ENCODE data around the gene ANKRD49. TPM values are rescaled to one million over a fixed set of nuclear protein-coding genes. Genes with fewer than 3 reads are reported as not detected.
A peak's percentile ranks its signal among the peaks of the same experiment; 100 is the strongest.

Gene ANKRD49
- total and polyA plus RNA-seq, 10 of the 15 experiments (the other 5 are each of a cell fraction or from before 2014, with no cell fraction given) = 19.2 to 46.6 (median 33.6) TPM

- no peaks in the 10 kb centered on the region for H4K20me1 ChIP-seq (ENCODE audit: control insufficient read depth, insufficient read depth)
- 0 out of 2 replicates have a peak, but pooled peaks cover 4% of the 10 kb centered on the region for H3K4me1 ChIP-seq (ENCODE audit: control insufficient read depth, insufficient read depth, low read length)
- FAIRE-seq (no peak), DNase-seq (ENCODE audit: low read depth, low spot score) (no peak), ATAC-seq (no peak)
- ChIA-PET CTCF (interaction anchor here (0.9 kb wide), 1 partner anchor 24 kb away, joined by 3 read pairs; no protein-coding TSS in a partner anchor), SMC1A (ENCODE audit: uncharacterized antibody, unreplicated experiment) (interaction anchor here (1.2 kb wide), 1 partner anchor 11 kb away, joined by 3 read pairs; no protein-coding TSS in a partner anchor), RAD21 (ENCODE audit: unreplicated experiment) (no interaction called here), POLR2A (no interaction called here)
- H3K4me3 ChIP-seq = no peak overlapping the region
- intact Hi-C loops (cut with micrococcal nuclease; ENCODE audit: unreplicated experiment) (no loop called here), in situ Hi-C loops (cut with MboI) (no loop called here)
- H3K36me3 ChIP-seq (ENCODE audit: control insufficient read depth in 2 of 2, insufficient read depth in 2 of 2, low read length in 1 of 2) = peaks cover 1 to 11% of the 10 kb centered on the region in 2 experiments; a peak in 2 of 4 replicates
- no peaks in the 10 kb centered on the region for H3K9me3 ChIP-seq (replicated peaks; ENCODE audit: control insufficient read depth, insufficient read depth, low read length)
- no peak overlapping the region for H2AFZ ChIP-seq (ENCODE audit: control insufficient read depth, low read depth, low read length)
- TSS peak; percentile 6 for BruUV-seq (replicated peaks)
- no peaks in the 10 kb centered on the region for H3K79me2 ChIP-seq (ENCODE audit: control insufficient read depth, insufficient read depth, low read length)
- H3K27ac ChIP-seq (ENCODE audit: control insufficient read depth, insufficient read depth) = no peak overlapping the region
- H3K4me2 ChIP-seq (ENCODE audit: control insufficient read depth, insufficient read depth) = no peak overlapping the region
- no peaks in the 10 kb centered on the region for H3K27me3 ChIP-seq (replicated peaks in 1 of 2; ENCODE audit: control insufficient read depth in 2 of 2, insufficient read depth in 2 of 2, low read length in 1 of 2)
- no peak overlapping the region for H3K9ac ChIP-seq (ENCODE audit: control insufficient read depth, insufficient read depth, low read length)
- TF ChIP-seq YBX1 (IDR thresholded peaks at IDR 0.05) (no peak), SIN3A (IDR thresholded peaks at IDR 0.05; ENCODE audit: low read depth, low read length) (no peak), CHD1 (IDR thresholded peaks at IDR 0.05; ENCODE audit: low read depth, low read length) (no peak), SMC3 (IDR thresholded peaks at IDR 0.05; ENCODE audit: borderline replicate concordance, low read length) (no peak), SKIL (IDR thresholded peaks at IDR 0.05; ENCODE audit: low read depth, poor library complexity, severe bottlenecking) (no peak), ZBTB40 (IDR thresholded peaks at IDR 0.05; ENCODE audit: borderline replicate concordance) (no peak), NFXL1 (IDR thresholded peaks at IDR 0.05; ENCODE audit: borderline replicate concordance) (no peak), NR2F1 (conservative IDR thresholded peaks at IDR 0.05) (no peak), E2F4 (IDR thresholded peaks at IDR 0.05; ENCODE audit: low read depth, low read length) (no peak), IKZF1 (conservative IDR thresholded peaks at IDR 0.05) (no peak), MXI1 (IDR thresholded peaks at IDR 0.05; ENCODE audit: low read depth, low read length) (no peak), PKNOX1 (IDR thresholded peaks at IDR 0.05) (no peak), RFX5 (IDR thresholded peaks at IDR 0.05; ENCODE audit: low read depth, low read length) (no peak), CREM (IDR thresholded peaks at IDR 0.05; ENCODE audit: low read depth) (no peak), TCF3 (IDR thresholded peaks at IDR 0.05; ENCODE audit: borderline replicate concordance, insufficient read depth, low read depth, low read length) (no peak)
Observed at GRCh38 chr11:94481342-94481741, 12.4 kb upstream of the ANKRD49 start.

All from GM12878 (cell line).